Naive B cell (primary cell): Measurements from ENCODE around the gene NELFA. TPM values are rescaled to one million over a fixed set of nuclear protein-coding genes. Genes with fewer than 3 reads are reported as not detected.

Experiments used
- ATAC-seq, 2 donors: fragments of 150-1000 bp; cut with Tn5 transposase; 2 replicates each; pipeline ENCODE4 v1.10.0; 2021; ENCODE audit warnings: low read depth in 2 of 2, mild to moderate bottlenecking in 2 of 2, moderate library complexity in 2 of 2
- DNase-seq: peaks from one replicate; pipeline ENCODE4 v3.0.0; 2022
- H3K27ac Mint-ChIP-seq, 6 donors: one replicate each; pipeline ENCODE4 v1.8.0; 2020 to 2022; ENCODE audit warnings: mild to moderate bottlenecking in 6 of 6, mixed read lengths in 6 of 6, moderate library complexity in 5 of 6, inconsistent platforms in 2 of 6
- H3K27me3 Mint-ChIP-seq, 3 donors: one replicate each; pipeline ENCODE4 v1.8.0; 2021 to 2022; ENCODE audit warnings: mixed read lengths in 3 of 3, mild to moderate bottlenecking in 1 of 3
- H3K36me3 Mint-ChIP-seq, 2 donors: one replicate each; pipeline ENCODE4 v1.8.0; 2020 to 2022; ENCODE audit warnings: mixed read lengths in 2 of 2, inconsistent platforms in 1 of 2, mild to moderate bottlenecking in 1 of 2
- H3K4me1 Mint-ChIP-seq, 3 donors: one replicate each; pipeline ENCODE4 v1.8.0; 2020 to 2022; ENCODE audit warnings: mixed read lengths in 3 of 3, inconsistent platforms in 1 of 3, mild to moderate bottlenecking in 1 of 3, moderate library complexity in 1 of 3
- H3K4me3 Mint-ChIP-seq, 8 donors: one replicate each; pipeline ENCODE4 v1.8.0; 2020 to 2022; ENCODE audit warnings: mild to moderate bottlenecking in 8 of 8, mixed read lengths in 8 of 8, moderate library complexity in 8 of 8, inconsistent platforms in 2 of 8
- H3K9me3 Mint-ChIP-seq, 7 donors: one replicate each; pipeline ENCODE4 v1.8.0; 2020 to 2022; ENCODE audit warnings: mixed read lengths in 7 of 7, mild to moderate bottlenecking in 5 of 7, inconsistent platforms in 2 of 7, moderate library complexity in 1 of 7
- polyA plus RNA-seq, 6 donors: library from polyadenylated mRNA; unstranded; fragments of 300-500 nt; fragmentation: Illumina TruSeq; gene quantifications; one replicate each; pipeline ENCODE4 v1.2.3, GENCODE V29; 2021; ENCODE audit warnings: low read depth in 6 of 6

NELFA gene
- polyA plus RNA-seq, 6 donors from 2014 or later, result 11.0 to 42.3 (median 25.4) TPM

DNA sequence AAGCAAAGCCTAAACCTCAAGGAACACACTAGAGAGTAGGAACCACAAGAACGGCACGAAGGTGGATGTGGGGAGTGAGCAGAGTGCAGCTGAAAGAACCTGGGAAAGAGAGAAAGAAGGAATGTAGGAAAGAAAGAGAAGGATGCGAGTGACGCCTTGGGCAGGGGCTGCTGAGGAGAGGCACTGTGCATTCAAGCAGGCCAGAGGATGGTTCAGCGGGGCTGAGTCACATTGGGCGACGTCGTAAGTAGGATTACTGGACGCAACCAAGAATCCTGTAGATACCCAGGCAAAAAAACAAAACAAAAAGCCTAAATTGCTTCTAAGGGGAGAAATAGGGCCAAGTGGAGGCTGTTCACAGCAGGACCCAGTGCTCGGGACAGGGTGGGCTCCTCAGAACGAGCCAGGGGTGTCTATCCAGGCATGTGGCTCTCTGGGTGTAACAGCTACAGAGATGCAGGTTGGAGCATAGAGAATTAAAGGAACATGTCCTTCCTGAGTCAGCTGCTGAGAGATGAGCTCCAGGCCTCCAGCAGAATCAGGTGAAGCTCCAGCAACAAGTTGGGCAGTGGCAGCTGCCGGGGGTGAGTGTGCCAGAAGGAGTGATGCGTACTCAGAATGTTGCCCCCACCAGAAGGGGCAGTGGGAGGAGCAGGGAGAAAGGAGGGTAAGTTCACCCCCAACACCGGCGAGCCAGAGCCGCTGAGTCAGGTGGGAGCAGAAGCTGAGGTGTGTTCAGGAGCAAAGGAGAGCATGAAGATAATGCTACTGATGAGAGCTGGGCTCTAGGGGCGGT lies 38.6 kb downstream of the NELFA start:
- ATAC-seq (no peak), DNase-seq (no peak)
- Mint-ChIP-seq H3K27me3 (no peaks in the 10 kb centered on the region), H3K4me3 (no peak overlapping the region), H3K27ac (peak overlapping the region in 3 of 6 donors; percentile 16 to 54 (median 21)), H3K9me3 (no peaks in the 10 kb centered on the region), H3K36me3 (peaks cover 9 to 14% of the 10 kb centered on the region in 2 donors), H3K4me1 (peaks cover 0 to 5% (median 0%) of the 10 kb centered on the region in 3 donors)

GRCh38 chr4:1968686-1969295 lies 40.0 kb downstream of the NELFA start:
- Mint-ChIP-seq H3K4me3 (no peak overlapping the region), H3K27ac (peak overlapping the region in 2 of 6 donors; percentile 31 to 84), H3K27me3 (no peaks in the 10 kb centered on the region), H3K9me3 (no peaks in the 10 kb centered on the region), H3K4me1 (peaks cover 0 to 5% (median 0%) of the 10 kb centered on the region in 3 donors), H3K36me3 (peaks cover 18 to 19% of the 10 kb centered on the region in 2 donors)
- no peak for DNase-seq
- ATAC-seq, result no peak

GRCh38 chr4:1967512-1968149 lies 41.1 kb downstream of the NELFA start:
- Mint-ChIP-seq H3K9me3 (no peaks in the 10 kb centered on the region), H3K4me1 (peaks cover 0 to 5% (median 0%) of the 10 kb centered on the region in 3 donors), H3K4me3 (no peak overlapping the region), H3K36me3 (peaks cover 19 to 24% of the 10 kb centered on the region in 2 donors), H3K27me3 (no peaks in the 10 kb centered on the region), H3K27ac (peak overlapping the region in 1 of 6 donors; percentile 6)
- DNase-seq (no peak), ATAC-seq (no peak)

DNA sequence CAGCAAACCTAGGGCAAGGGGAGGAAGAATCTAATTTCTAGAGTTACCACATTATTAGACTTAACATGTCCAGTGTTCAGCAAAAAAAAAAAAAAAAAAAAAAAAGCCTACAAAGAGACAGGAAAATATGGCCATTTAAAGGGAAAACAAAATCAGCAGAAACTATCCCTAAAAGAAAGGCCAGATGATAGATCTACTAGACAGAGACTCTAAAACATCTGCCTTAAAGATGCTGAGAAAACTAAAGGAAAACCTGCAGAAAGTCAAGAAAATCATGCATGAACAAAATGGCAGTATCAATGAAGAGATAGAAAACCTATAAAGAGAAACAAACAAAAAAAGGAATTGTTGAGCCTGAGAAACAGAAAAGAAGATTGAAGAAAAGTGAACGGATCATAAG lies 43.8 kb downstream of the NELFA start:
- Mint-ChIP-seq H3K36me3 (peaks cover 26 to 31% of the 10 kb centered on the region in 2 donors), H3K4me1 (no peaks in the 10 kb centered on the region), H3K9me3 (peaks cover 0 to 2% (median 0%) of the 10 kb centered on the region in 7 donors), H3K27ac (peak overlapping the region in 2 of 6 donors; percentile 13 to 71), H3K27me3 (no peaks in the 10 kb centered on the region), H3K4me3 (no peak overlapping the region)
- DNase-seq (no peak), ATAC-seq (no peak)

GRCh38 chr4:1964443-1964842 lies 44.3 kb downstream of the NELFA start:
- H3K27me3 Mint-ChIP-seq, result no peaks in the 10 kb centered on the region
- H3K36me3 Mint-ChIP-seq, result peaks cover 28 to 33% of the 10 kb centered on the region in 2 donors
- H3K27ac Mint-ChIP-seq, result no peak overlapping the region
- no peak overlapping the region for H3K4me3 Mint-ChIP-seq
- ATAC-seq, result no peak
- H3K9me3 Mint-ChIP-seq, result peaks cover 0 to 2% (median 0%) of the 10 kb centered on the region in 7 donors
- DNase-seq, result no peak
- H3K4me1 Mint-ChIP-seq, result no peaks in the 10 kb centered on the region

DNA sequence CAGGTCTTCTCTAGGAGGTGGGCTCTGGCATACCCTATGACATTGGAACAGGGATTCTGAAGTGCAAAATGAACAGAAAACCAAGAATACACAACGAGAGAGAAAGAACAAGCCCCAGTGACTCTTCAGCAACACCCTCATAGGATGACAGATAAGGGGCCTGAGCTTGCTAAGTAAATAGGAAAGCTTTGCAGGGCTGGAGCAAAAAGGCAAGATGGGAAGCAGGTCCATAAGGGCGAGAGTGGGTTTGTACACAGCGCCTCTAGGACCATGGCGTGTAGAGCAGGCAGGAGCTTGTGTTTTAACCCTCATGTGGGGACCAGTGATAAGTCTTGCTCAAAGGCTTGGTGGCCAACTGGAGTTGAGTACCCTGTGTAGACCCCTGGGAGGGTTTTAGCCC lies 45.8 kb downstream of the NELFA start:
- ATAC-seq (no peak), DNase-seq (no peak)
- Mint-ChIP-seq H3K27ac (peak overlapping the region in 1 of 6 donors; percentile 20), H3K27me3 (no peaks in the 10 kb centered on the region), H3K36me3 (peaks cover 31 to 37% of the 10 kb centered on the region in 2 donors), H3K4me1 (no peaks in the 10 kb centered on the region), H3K9me3 (peaks cover 0 to 2% (median 0%) of the 10 kb centered on the region in 7 donors), H3K4me3 (no peak overlapping the region)

DNA sequence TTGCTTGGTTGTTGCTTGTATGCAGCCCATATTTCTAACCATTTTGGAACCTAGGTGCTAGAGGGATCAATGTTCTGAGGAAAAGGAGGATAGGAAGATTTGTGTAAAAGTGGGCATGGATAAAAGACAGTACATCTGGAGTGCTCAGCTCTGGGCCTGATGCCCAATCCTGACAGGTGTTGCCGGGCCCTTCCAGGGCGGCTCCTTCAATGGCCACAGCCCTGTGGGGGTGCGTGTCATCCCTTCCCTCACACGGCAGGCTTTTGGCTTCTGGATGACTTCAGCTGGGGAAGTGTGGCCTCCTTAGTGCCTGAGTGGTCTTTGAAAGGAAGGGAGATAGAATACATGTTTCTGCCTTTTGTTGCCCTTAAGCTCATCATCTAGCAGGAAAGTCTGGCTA lies 47.2 kb downstream of the NELFA start:
- H3K36me3 Mint-ChIP-seq, result peaks cover 32 to 37% of the 10 kb centered on the region in 2 donors
- H3K4me1 Mint-ChIP-seq, result no peaks in the 10 kb centered on the region
- H3K9me3 Mint-ChIP-seq, result peaks cover 0 to 2% (median 0%) of the 10 kb centered on the region in 7 donors
- H3K4me3 Mint-ChIP-seq, result no peak overlapping the region
- H3K27ac Mint-ChIP-seq, result no peak overlapping the region
- DNase-seq, result no peak
- no peak for ATAC-seq
- no peaks in the 10 kb centered on the region for H3K27me3 Mint-ChIP-seq

DNA sequence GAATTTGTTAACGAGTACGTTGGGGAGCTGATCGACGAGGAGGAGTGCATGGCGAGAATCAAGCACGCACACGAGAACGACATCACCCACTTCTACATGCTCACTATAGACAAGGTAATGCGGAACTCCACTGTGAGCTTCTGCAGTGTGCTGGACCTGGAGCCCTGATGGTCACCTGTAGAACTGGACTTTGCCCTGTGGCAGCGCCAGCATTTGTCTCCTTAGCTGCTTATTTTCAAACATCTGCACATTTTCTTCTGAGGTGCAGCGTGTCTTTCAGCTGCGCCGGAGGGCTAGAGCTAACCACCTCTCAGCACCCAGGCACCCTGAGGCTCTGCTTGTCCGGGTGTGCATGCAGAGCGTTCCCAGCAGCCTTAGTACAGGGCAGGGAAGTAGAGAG lies 47.7 kb downstream of the NELFA start:
- DNase-seq (no peak), ATAC-seq (no peak)
- Mint-ChIP-seq H3K4me3 (no peak overlapping the region), H3K36me3 (peaks cover 36 to 37% of the 10 kb centered on the region in 2 donors), H3K27ac (no peak overlapping the region), H3K27me3 (no peaks in the 10 kb centered on the region), H3K9me3 (peaks cover 0 to 2% (median 0%) of the 10 kb centered on the region in 7 donors), H3K4me1 (no peaks in the 10 kb centered on the region)

DNA sequence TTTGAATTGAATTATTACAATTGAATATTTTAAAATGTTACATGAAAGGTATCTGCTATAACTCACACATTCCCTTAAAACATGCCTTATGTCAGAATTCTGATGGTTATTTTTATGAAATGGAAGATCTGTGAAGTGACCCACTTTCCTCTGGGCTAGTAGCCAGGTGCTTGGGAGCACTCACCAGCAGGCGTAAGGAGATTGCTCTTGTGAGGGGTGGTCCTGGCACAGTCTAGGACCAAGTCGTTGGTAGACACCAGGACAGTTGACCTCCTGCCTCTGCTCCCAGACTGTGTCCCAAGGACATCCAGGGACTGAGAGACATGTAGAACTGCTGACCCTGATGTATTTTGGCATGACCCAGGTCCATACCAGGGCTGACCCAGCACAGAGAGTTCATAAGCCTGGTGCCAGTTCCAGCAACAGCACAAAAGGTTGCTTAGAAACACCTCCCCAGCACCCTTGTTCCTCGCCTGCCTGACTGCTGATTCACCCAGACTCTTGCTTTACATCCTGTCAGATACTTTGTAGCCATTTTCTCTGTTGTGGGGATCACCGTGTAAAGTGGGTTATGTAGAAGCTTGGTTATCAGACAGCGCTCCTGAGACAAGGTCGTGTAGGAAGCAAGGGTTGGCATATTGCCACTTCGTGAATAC lies 48.5 kb downstream of the NELFA start:
- H3K36me3 Mint-ChIP-seq, result peaks cover 34% of the 10 kb centered on the region in 2 donors
- H3K27me3 Mint-ChIP-seq, result no peaks in the 10 kb centered on the region
- H3K4me1 Mint-ChIP-seq, result no peaks in the 10 kb centered on the region
- H3K4me3 Mint-ChIP-seq, result no peak overlapping the region
- DNase-seq (no peak), ATAC-seq (no peak)
- peak overlapping the region in 1 of 6 donors; percentile 35 for H3K27ac Mint-ChIP-seq
- peaks cover 0 to 2% (median 0%) of the 10 kb centered on the region in 7 donors for H3K9me3 Mint-ChIP-seq

DNA sequence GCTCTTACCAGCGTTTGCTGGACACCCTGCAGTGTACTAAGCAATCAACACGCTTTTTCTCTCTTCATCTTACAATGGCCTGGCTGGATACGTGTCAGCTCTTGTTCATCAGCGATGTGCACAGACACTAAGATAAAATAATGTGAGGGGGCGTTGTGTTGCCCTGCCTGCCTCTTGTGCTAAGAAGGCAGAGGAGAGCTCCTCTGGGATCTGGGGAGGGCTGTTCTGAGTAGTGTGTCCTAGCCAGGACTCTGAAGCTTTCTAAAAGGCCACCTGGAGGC lies 49.7 kb downstream of the NELFA start:
- Mint-ChIP-seq H3K27ac (peak overlapping the region in 1 of 6 donors; percentile 25), H3K4me3 (no peak overlapping the region), H3K36me3 (peaks cover 25 to 28% of the 10 kb centered on the region in 2 donors), H3K9me3 (peaks cover 0 to 2% (median 0%) of the 10 kb centered on the region in 7 donors), H3K27me3 (no peaks in the 10 kb centered on the region), H3K4me1 (no peaks in the 10 kb centered on the region)
- DNase-seq (no peak), ATAC-seq (no peak)

DNA sequence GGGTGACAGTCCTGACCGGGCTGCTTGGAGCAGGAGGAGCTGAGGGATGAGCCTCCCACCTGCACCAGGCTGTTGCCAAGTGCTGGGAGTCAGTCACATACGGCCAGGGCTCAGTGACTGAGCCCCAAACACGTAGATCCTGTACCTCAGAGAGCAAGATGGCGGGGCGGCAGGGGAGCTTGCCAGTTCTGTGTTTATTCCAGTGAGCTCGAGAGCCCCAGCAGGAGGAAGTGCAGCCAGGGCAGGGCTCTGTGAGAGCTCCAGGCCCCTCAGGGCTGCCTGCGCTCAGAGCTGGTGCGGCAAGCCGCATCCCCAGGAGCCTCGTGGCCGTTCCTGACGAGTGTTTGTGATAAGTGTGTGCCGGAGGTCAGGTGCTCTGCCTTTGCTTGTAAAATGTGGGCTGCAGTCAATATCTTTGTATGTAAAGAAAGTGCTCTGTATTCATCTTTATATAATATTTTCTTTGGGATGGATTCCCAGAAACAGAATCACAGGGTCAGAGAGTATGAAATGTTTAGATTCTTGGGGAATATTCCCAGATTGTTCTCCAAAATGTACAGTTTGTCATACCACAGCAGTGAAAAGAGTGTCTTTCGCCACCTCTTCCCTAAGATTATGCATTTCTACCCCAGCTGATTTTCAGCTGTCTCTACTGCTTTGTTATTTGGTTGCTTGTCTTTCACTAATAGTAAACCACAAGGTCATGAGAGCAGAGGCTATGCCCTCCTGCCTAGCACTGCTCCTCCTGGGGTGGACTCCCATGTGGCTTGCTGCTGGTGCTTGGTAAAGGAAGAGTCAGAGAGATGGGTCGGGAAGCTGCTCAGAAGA lies 50.3 kb downstream of the NELFA start:
- DNase-seq, result no peak
- H3K9me3 Mint-ChIP-seq, result peaks cover 0 to 2% (median 0%) of the 10 kb centered on the region in 7 donors
- H3K27me3 Mint-ChIP-seq, result no peaks in the 10 kb centered on the region
- H3K4me3 Mint-ChIP-seq, result no peak overlapping the region
- ATAC-seq, result no peak
- H3K36me3 Mint-ChIP-seq, result peaks cover 22 to 28% of the 10 kb centered on the region in 2 donors
- peak overlapping the region in 2 of 6 donors; percentile 25 to 31 for H3K27ac Mint-ChIP-seq
- H3K4me1 Mint-ChIP-seq, result no peaks in the 10 kb centered on the region

DNA sequence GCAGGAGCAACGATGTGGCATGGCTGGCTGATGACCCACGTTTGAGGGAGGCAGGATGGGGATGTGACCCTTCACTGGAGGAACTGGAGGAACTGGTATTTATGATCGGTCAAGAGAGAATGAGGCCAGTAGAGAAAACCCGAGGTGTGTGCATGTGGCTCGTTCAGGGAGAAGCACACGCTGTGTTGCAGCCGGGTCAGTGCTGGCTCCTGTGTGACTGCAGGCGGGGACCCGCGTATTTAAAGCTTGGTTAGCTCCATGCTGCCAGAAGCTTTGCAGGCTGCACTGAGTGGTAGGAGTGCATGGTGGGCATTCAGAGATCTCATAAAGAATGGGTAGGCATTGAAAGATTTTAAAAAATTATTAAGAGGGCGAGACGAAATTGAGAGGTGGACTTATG lies 52.1 kb downstream of the NELFA start:
- H3K36me3 Mint-ChIP-seq, result peaks cover 15 to 20% of the 10 kb centered on the region in 2 donors
- no peak for ATAC-seq
- no peaks in the 10 kb centered on the region for H3K27me3 Mint-ChIP-seq

DNA sequence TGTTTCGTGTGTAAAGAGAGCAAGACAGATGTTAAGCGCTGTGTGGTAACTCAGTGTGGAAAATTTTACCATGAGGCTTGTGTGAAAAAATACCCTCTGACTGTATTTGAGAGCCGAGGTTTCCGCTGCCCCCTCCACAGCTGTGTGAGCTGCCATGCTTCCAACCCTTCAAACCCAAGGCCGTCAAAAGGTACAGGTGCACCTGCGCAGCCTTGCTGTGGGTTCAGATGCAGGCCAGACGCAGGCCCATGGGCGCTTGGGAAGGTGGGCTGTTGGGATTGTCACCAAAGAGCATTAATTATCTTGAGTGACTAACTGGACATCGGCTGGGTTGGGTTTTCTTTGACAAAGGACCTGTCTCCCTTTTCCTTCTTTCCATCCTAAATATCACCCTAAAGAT lies 55.4 kb downstream of the NELFA start:
- Mint-ChIP-seq H3K36me3 (peaks cover 0 to 8% of the 10 kb centered on the region in 2 donors), H3K27me3 (no peaks in the 10 kb centered on the region), H3K4me1 (no peaks in the 10 kb centered on the region), H3K4me3 (no peak overlapping the region), H3K27ac (no peak overlapping the region), H3K9me3 (no peaks in the 10 kb centered on the region)
- no peak for ATAC-seq
- no peak for DNase-seq

More for the DNA sequence above, 52.1 kb downstream of the NELFA start:
- H3K4me1 Mint-ChIP-seq, result no peaks in the 10 kb centered on the region
- no peak for DNase-seq
- H3K27ac Mint-ChIP-seq, result peak overlapping the region in 2 of 6 donors; percentile 50 to 59
- H3K9me3 Mint-ChIP-seq, result no peaks in the 10 kb centered on the region
- H3K4me3 Mint-ChIP-seq, result no peak overlapping the region
